Non-pigmented ciliary epithelial cell (primary cell): ENCODE measurements around the gene TBK1.
"Not testable (repeated sequence)": the region's sequence is repeated elsewhere in the genome, so short reads cannot be mapped to it uniquely, and the experiment has no call there.

ENCODE experiments used
- DNase-seq: peaks from one replicate; pipeline ENCODE4 v3.0.0-alpha.2; 2010; ENCODE audit warnings: low read depth

The TBK1 gene

DNA sequence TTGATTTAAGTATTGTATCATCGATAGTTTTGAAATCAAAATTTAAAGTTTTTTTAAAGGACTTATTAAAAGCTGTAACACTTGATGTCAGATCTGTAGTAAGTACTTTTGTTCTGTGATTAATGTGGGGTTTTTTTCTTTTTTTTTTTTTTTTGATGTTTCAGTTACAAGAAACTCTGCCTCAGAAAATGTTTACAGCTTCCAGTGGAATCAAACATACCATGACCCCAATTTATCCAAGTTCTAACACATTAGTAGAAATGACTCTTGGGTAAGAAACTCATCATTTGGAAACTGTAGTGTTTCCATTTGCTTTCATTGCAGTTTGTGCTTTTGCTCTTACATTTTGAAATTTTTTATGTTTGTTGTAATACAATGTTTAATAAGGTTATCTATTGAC is 45.6 kb downstream of the TBK1 start:
- no peak for DNase-seq

DNA sequence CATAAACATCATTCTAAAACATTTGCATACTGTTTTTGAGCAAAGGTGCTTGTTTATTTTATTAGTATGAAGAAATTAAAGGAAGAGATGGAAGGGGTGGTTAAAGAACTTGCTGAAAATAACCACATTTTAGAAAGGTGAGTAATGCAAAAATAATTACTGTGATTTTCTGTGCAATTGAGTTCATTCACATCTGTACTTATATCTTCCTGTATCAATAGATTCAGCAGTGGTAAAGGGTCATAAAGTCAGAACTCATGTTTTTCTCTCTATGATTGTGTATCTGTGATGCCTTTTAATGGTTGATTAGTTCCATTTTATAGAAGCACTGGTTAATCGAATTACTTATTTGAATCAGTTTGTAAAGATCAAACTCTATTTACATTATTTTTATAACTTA is 46.0 kb downstream of the TBK1 start:
- no peak for DNase-seq

DNA sequence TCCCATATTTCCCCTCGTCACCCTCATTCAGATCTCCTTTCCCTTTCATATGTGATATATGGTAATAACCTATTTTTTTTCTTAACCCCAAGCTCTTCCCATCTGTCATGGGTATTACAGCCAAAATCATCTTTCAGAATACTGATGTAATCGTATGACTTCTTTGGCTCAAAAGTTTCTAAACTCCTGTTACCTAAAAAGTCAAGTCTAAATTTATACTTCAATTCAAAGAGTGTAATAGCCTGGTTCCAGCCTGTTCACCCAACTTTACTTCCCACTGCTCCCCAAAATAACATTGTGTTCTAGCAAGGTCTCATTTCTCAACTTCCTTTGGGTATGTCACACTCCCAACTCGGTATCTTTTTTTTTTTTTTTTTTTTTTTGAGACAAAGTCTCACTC is 48.5 kb downstream of the TBK1 start:
- no peak for DNase-seq

DNA sequence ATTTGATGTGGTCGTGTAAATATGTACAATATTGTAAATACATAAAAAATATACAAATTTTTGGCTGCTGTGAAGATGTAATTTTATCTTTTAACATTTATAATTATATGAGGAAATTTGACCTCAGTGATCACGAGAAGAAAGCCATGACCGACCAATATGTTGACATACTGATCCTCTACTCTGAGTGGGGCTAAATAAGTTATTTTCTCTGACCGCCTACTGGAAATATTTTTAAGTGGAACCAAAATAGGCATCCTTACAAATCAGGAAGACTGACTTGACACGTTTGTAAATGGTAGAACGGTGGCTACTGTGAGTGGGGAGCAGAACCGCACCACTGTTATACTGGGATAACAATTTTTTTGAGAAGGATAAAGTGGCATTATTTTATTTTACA is 49.6 kb downstream of the TBK1 start:
- DNase-seq = no peak

DNA sequence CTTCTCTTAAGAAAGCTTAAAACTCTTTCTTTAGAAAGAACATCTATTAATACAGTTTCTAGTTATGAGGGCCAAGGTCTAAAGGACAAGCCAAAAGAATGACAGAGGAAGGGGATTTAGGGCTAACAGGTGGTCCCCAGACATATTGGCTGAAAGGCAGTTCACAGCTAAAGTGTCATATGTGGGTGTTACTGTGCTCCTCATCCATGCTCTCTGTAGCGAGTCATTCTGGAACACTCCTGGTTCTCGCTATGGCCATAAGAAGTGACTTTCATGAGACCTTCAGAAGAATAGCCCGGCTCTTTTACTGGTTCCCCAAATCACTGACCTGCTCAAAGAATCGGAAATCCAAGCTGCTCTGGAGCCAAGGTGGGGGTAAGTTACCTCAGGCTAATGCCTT is 55.0 kb downstream of the TBK1 start:
- DNase-seq = no peak

DNA sequence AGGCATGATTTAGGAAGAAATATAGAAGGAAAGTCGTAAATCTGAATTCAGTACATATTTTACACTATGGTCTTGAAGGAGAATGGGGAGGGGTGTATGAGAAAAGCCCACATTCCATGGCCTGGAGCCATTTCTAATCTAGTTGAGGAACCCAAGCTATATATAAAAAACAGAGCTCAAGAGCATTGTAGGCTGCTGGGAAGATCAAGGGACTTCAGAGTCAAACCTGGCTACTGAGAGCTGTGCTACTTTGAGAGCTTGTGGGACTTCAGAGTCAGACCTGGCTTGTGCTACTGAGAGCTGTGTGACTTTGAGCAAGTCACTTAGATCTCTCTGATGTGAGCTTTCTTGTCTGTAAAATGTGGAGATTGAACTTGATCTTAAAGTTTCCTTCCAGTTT is 58.7 kb downstream of the TBK1 start:
- DNase-seq = no peak

DNA sequence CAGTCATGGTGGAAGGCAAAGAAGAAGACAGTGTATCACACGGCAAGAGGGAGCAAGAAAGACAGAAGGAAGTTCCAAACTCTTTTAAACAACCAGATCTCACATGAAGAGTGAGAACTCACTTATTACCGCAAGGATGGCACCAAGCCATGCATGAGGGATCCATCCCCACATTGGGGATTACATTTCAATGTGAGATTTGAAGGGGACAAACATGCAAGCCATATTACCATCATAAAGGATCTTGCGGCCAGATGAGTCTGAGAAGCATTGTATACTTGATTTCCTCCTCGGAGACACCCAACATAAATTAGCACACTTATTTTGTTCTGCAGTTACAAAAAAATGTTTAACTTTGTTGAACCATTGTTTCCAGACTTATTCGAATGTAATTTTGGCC is 66.5 kb downstream of the TBK1 start:
- no peak for DNase-seq

DNA sequence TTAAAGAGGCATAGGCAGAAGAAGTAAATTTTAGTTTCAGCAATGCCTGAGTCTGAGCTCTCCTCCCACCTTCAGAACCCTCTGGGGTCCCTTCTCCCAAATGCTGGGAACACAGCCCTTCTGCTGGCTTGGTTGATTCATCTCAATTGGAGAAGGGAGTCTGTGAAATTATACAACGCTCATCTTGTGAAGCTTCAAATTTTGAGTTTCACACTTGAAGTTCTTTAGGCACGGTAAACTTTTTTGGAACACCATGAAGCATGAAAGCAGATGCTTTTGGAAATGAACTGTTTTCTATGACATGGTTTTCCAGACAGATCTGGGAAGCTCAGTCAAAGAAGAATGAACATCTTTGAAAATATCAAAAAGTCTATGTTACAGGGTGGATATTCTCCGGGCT is 69.9 kb downstream of the TBK1 start:
- DNase-seq = no peak

DNA sequence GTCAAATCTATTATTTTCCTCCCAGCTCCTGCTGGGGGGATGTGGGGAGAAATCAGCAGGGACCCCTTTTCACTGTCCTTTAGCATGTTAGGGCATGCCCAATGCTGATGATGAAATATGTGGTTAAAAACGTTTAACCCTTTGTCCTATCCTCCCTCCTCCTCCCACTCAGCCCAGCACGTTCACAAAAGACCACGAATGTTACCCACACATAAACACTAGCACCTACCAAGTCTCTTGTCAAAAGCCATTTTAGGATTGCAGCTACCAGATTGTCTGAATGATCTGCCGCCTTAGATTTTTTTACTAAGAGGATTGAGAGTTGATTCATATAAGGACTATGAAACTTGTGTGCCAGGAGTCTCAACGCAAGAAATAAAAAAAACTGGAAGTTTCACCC is 70.4 kb downstream of the TBK1 start:
- DNase-seq = peak; percentile 8

DNA sequence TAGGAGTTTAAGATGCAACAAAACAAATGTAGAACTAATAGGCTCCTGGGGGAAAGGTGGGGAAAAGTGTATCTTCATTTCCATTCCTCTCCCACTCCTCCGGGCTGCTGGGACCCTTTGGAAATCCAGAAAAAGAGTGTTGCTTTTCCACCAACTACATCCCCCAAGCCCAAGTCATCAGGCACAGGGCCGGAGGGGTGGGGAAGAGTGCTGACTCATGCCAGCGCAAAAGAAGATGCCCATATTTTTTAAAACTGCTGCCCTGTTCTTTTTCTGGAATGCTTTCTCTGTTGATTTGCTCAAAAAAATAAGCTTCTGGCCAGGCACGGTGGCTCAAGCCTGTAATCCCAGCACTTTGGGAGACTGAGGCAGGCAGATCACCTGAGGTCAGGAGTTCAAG is 70.9 kb downstream of the TBK1 start:
- no peak for DNase-seq

DNA sequence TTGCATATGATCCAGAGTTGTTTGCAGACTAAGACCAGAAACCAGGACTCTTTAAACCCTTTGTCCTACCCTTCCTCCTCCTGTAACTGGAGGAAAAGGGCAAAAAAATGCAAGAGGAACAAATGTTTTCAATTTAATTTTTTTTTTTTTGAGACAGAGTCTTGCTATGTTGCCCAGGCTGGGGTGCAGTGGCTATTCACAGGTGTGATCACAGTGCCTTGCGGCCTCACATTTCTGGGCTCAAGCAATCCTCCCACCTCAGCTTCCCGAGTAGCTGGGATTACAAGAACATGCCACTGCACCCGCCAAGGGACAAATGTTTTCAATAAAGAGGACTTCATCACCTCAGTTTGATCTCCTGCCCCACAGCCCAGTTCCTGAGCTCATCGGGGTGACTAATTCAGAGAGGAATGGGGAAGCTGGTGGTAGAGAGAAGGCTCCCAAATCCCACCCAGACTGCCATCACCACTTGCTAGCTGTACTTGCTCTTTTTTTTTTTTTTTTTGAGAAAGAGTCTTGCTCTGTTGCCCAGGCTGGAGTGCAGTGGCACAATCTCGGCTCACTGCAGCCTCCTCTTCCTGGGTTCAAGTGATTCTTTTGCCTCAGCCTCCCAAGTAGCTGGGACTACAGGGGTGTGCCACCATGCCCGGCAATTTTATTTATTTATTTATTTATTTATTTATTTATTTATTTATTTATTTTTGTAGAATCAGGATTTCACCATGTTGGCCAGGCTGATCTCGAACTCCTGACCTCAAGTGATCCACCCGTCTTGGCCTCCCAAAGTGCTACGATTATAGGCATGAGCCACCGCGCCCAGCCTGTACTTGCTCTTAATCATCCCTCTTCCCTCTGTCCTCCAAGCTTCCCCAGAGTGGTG is 71.9 kb downstream of the TBK1 start:
- DNase-seq = peak; percentile 24

DNA sequence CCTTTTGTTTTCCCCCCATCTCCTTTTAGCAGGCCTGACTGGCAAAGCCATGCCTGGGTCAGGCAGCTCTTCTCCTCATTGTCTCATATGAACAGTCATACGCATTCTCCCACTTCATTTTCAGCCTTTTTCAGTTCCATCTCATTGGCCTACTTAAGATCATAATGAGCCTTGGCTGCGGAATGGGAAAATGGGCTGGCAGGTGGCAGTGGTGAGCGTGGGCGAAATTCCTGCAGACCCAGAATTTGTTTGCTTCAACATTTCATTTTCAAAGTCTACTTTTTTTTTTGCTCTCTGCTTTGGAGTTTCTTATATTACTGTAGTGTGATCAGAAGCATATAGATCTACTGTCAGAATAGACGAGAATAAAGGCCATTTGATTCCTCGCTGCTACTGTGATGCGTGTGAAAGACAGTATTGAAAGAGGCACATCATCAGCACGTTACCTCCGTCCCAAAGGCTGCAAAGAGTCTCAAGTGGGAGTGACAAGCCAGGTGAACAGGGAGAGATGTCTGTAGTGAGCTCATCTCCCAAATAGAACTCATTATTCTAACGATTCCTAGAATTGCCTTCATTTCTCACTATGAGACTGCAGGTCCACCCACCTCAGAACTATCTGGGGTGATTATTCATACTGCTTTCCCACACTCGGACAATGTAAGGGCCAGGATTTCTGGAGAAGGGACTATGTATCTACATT is 73.7 kb downstream of the TBK1 start:
- no peak for DNase-seq

DNA sequence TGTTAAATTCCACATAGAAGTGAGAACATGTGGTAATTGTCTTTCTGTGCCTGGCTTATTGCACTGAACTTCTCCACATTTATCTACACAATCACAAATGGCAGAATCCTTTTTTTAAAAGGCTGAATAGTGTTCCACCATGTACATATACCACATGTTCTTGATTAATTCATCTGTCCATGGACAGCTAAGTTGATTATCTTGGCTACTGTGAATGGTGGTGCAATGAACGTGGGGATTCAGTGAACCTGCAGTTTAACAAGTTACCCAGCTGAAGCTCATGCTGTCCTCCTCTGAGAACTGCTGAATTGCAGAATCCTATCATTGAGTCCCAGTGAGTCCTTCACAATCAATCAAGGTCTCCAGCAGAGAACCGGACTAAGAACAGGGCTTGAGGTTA is 74.9 kb downstream of the TBK1 start:
- DNase-seq = no peak

DNA sequence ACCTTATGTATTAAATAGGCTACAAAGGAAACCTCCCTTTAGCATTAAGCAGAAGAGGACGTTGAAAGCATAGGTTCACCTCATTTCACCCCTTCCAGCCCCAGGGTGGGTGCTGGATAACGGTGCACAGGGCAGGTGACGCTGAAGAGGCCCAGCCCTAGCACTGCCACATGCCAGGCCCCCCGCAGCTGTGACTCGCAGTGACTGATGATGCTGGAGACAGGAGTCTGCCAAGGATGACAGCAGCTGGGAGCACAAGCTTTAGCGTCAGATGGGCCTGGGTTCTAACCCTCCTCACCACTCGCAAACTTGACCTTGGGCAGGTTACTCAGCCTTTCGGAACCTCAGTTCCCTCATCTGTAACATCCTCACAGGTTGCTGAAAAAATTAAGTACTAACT is 76.7 kb downstream of the TBK1 start:
- no peak for DNase-seq

DNA sequence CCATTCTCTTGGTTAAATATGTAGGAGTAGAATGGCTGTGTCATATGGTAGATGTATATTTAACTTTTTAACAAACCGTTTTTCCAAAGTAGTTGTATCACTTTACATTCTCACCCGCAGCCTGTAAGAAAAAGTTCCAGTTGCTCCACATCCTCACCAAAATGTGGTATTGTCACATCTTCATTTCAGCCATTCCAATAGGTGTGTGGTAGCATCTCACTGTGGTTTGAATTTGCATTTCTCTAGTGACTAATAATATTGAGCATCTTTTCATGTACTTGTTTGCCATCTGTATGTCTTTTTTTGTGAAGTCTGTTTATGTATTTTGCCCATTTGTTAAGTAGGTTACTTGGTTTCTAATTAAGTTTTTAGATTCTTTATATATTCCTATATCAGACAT is 78.6 kb downstream of the TBK1 start:
- no peak for DNase-seq

DNA sequence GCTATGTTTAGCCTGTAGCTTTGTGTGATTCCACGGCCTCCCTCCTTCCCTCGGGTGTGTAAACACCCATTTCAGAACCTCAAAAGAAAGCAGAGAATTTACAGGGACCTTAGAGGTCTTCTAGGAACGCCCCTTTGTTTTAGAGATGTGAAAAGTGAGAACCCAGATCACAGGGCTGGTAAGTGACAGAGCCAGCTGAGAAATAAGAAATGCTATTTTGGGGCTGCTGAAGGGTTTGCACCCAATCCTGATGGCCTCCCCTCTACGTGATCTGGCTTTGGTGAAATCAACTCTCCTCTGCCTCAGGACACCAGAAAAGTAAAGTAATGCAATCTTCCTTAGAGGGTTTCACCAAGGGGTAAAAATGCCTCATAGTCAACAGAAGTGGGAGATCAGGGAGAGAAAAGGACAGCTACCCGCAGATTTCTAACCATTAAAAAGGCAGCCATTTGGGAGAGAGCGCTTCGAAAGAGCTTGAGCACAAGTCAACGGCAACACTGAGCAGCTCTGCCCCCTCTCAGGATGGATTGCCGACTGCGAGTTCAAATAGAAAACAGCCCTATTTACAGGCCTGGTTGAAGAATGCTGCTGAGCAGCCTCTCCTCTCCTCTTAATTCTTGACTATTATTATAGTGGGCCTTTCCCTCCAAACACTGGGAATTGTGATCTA is 79.9 kb downstream of the TBK1 start:
- DNase-seq = no peak

DNA sequence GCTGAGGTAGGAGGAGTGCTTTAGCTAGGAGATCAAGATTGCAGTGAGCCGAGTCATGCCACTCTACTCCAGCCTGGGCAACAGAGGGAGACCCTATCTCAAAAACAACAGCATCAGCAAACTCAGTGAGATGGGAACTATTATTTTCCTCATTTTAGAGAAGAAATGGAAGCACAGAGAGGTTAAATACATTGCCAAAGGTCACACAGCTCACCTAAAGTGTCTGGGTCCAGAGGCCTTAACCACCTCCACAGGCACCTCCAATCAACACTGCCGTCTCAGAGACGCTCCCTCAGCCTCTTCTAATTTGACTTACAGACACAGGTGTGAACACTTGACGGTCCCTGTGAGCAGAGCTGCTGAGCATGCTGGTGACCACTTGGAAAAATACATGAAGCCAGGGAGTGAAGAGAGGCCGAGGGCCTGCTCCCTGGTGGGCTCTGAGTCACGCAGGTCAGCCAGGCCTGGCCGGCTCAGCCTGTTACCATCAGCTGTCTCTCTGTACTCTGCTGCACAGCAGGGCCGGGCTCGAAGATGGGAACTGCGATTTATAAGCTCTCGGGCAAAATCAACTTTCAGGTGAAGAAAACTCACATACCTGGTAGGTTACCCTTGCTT is 80.9 kb downstream of the TBK1 start:
- no peak for DNase-seq

DNA sequence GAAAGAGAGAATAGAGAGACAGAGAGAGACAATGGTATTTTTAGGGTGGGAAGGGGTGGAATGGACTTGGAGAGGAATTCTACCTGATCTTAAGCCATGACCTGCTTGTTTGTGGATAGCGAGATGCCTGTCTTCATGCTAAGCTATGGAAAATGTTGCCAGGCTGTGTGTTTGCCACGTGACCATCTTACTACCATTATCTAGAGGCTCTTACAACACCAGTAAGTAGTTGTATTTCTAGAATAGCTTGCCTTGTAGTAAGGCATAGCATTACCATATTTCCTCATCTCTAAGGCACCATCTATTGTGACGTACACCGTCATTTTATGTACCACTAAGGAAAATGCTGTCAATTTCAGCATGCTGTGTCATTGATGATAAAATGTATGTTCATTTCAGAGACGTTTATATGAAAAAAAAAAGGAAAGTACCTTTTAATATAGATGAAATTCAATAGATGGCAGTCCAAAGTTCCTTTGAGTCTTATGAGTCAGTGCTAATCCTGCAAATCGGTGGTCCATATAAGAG is 82.8 kb downstream of the TBK1 start:
- DNase-seq = no peak

DNA sequence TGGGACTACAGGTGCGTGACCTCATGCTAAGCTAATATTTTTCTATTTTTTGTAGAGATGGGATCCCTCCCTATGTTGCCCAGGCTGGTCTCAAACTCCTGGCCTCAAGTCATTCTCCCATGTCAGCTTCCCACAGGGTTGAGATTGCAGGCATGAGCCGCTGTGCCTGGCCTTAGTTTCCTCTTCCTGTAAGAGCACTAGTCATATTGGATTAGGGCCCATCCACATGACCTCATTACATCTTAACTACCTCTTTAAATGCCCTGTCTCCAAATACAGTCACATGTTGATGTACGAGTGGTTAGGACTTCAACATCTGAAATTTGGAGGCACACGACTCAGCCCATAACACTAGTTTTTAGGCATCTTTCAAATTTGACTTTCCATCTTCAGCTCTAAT is 86.2 kb downstream of the TBK1 start:
- DNase-seq = no peak

DNA sequence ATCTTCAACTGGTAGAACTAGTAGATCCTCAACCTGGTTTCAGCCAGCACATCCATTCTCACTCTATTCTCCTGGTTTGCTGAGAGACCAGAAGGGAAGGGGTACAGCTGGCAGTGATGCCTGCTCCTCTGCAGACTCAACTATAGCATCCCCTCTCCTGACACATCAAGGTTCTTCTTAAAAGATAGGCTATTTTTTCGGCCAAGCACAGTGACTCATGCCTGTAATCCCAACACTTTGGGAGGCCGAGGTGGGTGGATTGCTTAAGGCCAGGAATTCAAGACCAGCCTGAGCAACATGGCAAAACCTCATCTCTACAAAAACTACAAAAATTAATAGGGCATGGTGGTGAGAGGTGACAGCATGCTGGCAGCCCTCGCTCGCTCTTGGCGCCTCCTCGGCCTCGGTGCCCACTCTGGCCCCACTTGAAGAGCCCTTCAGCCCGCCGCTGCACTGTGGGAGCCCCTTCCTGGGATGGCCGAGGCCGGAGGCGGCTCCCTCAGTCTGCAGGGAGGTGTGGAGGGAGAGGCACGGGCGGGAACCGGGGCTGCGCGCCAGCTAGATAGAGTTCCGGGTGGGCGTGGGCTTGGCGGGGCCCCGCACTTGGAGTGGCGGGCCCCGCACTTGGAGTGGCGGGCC is 90.6 kb downstream of the TBK1 start:
- not testable (repeated sequence) for DNase-seq

DNA sequence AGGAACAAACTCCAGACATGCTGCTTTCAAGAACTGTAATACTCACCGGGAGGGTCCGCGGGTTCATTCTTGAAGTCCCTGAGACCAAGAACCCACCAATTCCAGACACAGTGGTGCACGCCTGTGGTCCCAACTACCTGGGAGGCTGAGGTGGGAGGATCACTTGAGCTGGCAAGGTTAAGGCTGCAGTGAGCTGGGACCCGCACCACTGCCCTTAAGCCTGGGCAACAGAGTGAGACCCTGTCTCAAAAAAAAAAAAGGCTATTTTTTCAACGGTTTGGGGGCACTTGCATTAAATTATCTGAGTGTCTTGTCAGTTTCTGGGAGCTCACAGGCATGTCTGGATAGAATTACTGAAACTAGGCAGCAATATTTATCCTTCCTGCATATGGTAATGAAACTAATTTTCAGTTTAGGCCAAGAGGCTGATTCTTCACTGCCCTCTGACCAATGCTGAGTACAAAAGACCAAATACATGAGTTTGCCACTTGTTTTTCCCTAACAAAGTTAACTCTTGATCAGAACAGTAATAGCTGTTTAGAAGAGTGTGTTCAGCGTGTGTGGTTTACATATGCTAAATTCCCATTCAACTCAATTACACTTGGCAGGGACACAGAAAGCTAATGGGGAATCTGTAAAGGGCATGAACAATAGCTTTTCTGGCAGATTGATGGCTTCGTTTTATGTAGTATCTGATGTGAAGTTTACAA is 92.6 kb downstream of the TBK1 start:
- DNase-seq = no peak

DNA sequence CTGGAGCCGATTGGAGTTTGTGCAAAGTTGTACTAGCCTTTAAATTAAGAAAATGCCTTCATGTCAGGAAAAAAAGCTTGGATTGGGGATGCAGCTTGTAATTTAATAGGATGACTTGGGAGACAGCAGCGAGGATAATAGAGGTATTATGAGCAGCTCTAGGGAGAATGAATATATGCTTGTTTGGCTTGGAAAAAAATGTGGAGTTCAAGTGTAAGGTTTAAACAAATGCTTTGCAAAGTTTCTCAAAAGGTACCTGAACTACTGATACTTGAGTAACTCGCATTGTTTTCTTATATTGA is 93.1 kb downstream of the TBK1 start:
- no peak for DNase-seq
